AG09309 (cell line): ENCODE results near the gene PSMB11.

ENCODE experiments used
- DNase-seq: peaks from one replicate; pipeline ENCODE4 v3.0.0-alpha.2; 2010; ENCODE audit warnings: low read depth
- H3K4me3 ChIP-seq: 2 replicates; pipeline ENCODE4 v1.5.1; 2011; ENCODE audit warnings: mild to moderate bottlenecking, low read depth, low read length, moderate library complexity; ENCODE audit not compliant: control insufficient read depth
- TF ChIP-seq, protein P1 (sequence below): IDR thresholded peaks from 2 replicates; pipeline ENCODE4 v1.5.1; 2011; ENCODE audit warnings: mild to moderate bottlenecking, low read depth, low read length, inconsistent platforms; ENCODE audit not compliant: insufficient read depth, control insufficient read depth; ENCODE audit errors: missing control alignments

Gene PSMB11

DNA sequence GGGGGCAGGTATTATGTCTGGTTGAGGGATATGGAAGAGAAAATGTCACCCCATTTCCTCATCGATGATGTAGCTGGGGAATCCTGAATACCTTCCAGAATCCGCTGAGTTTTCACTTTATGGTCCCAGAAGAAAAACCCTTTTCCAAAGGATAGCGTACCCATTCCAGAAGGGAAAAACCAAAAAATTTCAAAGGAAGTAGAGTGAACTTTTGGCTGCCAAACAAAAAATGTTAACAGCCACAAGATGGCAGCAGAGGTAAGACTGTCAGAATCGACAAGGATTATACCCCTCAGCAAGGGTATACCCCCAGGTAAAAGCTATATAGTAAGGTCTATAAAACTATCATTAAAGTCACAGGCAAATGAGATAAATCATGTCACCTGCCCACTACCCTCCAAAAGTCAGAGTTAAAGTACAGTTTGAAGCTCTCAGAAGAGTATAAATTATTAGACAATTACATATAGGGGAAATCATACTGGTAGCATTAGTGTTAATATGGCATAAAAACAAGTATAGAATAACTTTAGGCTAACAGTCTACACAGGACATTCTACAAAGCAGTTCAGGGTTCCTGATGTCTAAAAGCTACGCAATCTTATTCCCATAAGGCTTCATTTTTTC is 34.9 kb downstream of the PSMB11 start:
- DNase-seq: no peak
- H3K4me3 ChIP-seq: no peak overlapping the region
- TF ChIP-seq, protein P1, sequence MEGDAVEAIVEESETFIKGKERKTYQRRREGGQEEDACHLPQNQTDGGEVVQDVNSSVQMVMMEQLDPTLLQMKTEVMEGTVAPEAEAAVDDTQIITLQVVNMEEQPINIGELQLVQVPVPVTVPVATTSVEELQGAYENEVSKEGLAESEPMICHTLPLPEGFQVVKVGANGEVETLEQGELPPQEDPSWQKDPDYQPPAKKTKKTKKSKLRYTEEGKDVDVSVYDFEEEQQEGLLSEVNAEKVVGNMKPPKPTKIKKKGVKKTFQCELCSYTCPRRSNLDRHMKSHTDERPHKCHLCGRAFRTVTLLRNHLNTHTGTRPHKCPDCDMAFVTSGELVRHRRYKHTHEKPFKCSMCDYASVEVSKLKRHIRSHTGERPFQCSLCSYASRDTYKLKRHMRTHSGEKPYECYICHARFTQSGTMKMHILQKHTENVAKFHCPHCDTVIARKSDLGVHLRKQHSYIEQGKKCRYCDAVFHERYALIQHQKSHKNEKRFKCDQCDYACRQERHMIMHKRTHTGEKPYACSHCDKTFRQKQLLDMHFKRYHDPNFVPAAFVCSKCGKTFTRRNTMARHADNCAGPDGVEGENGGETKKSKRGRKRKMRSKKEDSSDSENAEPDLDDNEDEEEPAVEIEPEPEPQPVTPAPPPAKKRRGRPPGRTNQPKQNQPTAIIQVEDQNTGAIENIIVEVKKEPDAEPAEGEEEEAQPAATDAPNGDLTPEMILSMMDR: peak; percentile 44

DNA sequence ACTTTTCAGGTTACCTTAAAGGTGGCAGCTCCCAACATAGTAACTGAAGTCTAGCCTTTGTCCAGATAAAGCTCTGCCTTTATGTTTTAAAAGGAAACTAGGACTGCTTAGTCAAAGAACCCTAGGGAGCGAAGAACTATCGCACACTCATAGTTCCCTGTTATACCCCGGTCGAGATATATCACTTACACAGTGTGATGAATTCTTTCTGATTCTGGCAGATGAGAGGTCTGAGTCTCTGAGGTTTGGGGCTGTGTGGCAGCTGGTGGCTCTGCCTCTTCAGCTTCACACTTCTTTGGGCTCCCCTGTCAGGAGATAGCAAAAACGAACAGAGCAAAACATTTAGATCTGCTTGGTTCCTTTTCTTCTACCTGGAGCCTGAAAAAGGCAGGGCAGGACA is 36.0 kb downstream of the PSMB11 start:
- TF ChIP-seq, protein P1: no peak
- H3K4me3 ChIP-seq: no peak overlapping the region
- no peak for DNase-seq

DNA sequence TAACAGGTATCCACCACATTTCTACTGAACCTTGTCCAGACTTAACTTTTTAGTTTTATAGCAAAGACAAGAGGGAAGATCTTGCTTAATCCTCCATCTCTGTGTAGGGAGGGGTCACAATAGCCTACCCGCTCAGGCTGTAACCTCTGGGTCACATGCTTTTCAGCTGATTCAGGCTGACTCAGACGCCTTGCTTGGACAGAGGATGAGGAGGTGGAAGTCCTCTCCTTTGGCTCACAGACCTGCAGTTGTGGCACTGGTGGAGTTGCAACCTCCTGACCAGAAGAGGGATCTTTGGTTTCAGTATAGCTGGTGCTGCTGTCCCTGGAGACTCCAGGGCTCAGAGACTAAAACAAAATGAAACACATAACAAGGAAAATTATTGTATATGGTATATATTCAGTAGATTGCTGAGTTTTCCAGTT is 36.7 kb downstream of the PSMB11 start:
- TF ChIP-seq, protein P1: no peak
- DNase-seq: peak; percentile 92
- no peak overlapping the region for H3K4me3 ChIP-seq

DNA sequence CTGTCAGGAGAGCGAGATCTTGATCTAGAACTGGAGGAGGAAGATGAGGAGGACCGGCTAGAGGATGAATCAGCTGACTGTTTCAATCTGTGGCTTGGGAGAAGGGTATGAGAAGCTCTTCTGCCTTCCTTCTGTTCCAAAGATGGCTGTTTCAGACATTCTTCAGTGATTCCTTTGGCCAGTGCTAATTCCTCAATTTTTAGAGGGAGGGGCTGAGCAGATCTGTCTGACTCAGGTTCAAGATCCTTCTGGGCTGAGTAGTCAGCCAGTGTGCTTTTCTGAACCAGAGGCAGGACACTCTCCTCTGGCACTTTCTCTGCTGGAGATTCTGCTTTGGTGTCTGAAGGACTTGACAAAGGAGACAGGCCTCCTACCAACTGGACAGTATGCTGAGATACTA is 37.7 kb downstream of the PSMB11 start:
- no peak for DNase-seq
- TF ChIP-seq, protein P1: no peak
- H3K4me3 ChIP-seq: no peak overlapping the region

DNA sequence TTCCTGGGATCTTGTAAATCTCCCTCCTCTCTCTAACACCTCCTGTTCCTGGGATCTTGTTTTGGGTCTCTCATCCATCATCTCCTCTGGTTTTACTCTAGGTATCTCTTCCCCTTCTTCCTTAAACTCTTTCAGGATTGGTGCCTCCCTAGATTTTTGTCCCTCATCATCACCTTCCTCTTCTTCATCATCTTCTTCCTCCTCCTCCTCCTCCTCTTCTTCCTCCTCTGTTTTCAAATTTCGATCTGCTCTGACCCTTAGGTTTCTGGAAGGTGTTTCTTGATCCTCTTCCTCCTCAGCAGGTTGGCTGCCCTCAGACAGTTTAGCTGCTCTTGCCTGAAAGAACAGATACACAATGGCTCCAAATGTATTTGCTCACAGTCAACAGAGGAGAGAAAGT is 38.5 kb downstream of the PSMB11 start:
- H3K4me3 ChIP-seq: no peak overlapping the region
- TF ChIP-seq, protein P1: no peak
- no peak for DNase-seq

DNA sequence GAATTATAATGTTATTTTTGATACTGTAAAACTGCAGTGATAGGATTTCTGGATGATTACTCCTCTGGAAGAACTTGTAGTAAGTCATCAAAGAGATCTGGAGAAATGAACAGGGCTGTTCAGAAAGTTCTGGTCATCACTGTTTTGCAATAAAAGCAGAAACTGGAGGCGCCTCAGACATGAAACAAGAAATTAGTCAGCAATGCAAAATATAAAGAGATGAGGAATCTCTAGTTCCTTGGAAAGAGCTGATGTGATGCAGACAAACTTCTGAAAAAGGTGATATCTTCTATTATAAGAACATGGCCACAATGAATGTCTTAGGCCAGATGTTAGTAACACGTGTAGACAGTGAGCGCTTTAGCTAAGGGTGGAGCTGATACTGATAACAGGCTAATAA is 43.4 kb downstream of the PSMB11 start:
- DNase-seq: no peak
- TF ChIP-seq, protein P1: no peak
- H3K4me3 ChIP-seq: no peak overlapping the region
